GM12878 (cell line): ENCODE measurements around the gene ENSA. TPM values are rescaled to one million over a fixed set of nuclear protein-coding genes. Genes with fewer than 3 reads are reported as not detected.
"Not testable (repeated sequence)": the region's sequence is repeated elsewhere in the genome, so short reads cannot be mapped to it uniquely, and the experiment has no call there.

ENCODE experiments used
- ATAC-seq: fragments of 200-7000 bp; cut with Tn5 transposase; 3 replicates; pipeline ENCODE4 v1.9.1; 2020; ENCODE audit warnings: mild to moderate bottlenecking, moderate library complexity
- BruUV-seq: library from RNA; stranded (reverse); fragments of 400-500 nt; replicated peaks from 2 replicates; lab custom pipeline; 2021; lab: Mats Ljungman, UMichigan
- CTCF ChIA-PET: fragments of 300-600 bp; sonication (Branson Sonifier 250); formaldehyde crosslinking; extraction: SDS; loops from one replicate; lab custom pipeline; 2021; ENCODE audit warnings: inconsistent platforms; lab: Yijun Ruan, JAX
- POLR2A ChIA-PET: fragments of 350-600 bp; formaldehyde crosslinking; extraction: SDS; loops from one replicate; lab custom pipeline; 2021; ENCODE audit warnings: inconsistent platforms; lab: Charles Lee
- RAD21 ChIA-PET: fragments of 300-600 bp; sonication (Branson Sonifier 250); formaldehyde crosslinking; loops from one replicate; lab custom pipeline; 2023; ENCODE audit warnings: antibody characterized with exemption; ENCODE audit not compliant: unreplicated experiment; lab: Charles Lee
- SMC1A ChIA-PET: fragments of 300-600 bp; sonication (Branson Sonifier 250); formaldehyde crosslinking; loops from one replicate; lab custom pipeline; 2023; ENCODE audit not compliant: unreplicated experiment, uncharacterized antibody; lab: Charles Lee
- DNase-seq: peaks from one replicate; pipeline ENCODE4 v3.0.0-alpha.2; 2011; ENCODE audit warnings: low read depth, low spot score
- FAIRE-seq: peaks from 3 replicates; lab custom pipeline; 2011; peaks lifted over from hg19 to GRCh38; lab: Jason Lieb, UNC
- H2AFZ ChIP-seq: 2 replicates; pipeline ENCODE4 v1.6.0; 2011; ENCODE audit warnings: low read depth, low read length, control low read depth; ENCODE audit not compliant: control insufficient read depth
- H3K27ac ChIP-seq: 2 replicates; pipeline ENCODE4 v1.5.1; 2011; ENCODE audit warnings: control low read depth; ENCODE audit not compliant: control insufficient read depth, insufficient read depth
- H3K27me3 ChIP-seq, 2 experiments: replicated peaks in 1 of 2; 2 replicates each; pipeline versions ENCODE4 v1.6.0 to v1.6.1; 2011; ENCODE audit warnings: low read length in 1 of 2; ENCODE audit not compliant: control insufficient read depth in 2 of 2, insufficient read depth in 2 of 2
- H3K36me3 ChIP-seq, 2 experiments: 2 replicates each; pipeline ENCODE4 v1.5.1; 2011; ENCODE audit warnings: low read length in 1 of 2; ENCODE audit not compliant: control insufficient read depth in 2 of 2, insufficient read depth in 2 of 2
- H3K4me1 ChIP-seq: 2 replicates; pipeline ENCODE4 v1.6.1; 2011; ENCODE audit warnings: mild to moderate bottlenecking, low read length, moderate library complexity, mixed read lengths; ENCODE audit not compliant: control insufficient read depth, insufficient read depth
- H3K4me2 ChIP-seq: 2 replicates; pipeline ENCODE4 v1.6.0; 2011; ENCODE audit warnings: control low read depth; ENCODE audit not compliant: control insufficient read depth, insufficient read depth
- H3K4me3 ChIP-seq: fragments of 200-600 bp; sonication (generic); 2 replicates; pipeline ENCODE4 v1.5.1; 2016
- H3K79me2 ChIP-seq: 2 replicates; pipeline ENCODE4 v1.6.0; 2011; ENCODE audit warnings: low read length; ENCODE audit not compliant: control insufficient read depth, insufficient read depth
- H3K9ac ChIP-seq: 2 replicates; pipeline ENCODE4 v1.8.0; 2011; ENCODE audit warnings: low read length, control low read depth, mixed read lengths; ENCODE audit not compliant: control insufficient read depth, insufficient read depth
- H3K9me3 ChIP-seq: replicated peaks from 3 replicates; pipeline ENCODE4 v1.5.1; 2011; ENCODE audit warnings: mild to moderate bottlenecking, low read length; ENCODE audit not compliant: control insufficient read depth, insufficient read depth
- H4K20me1 ChIP-seq: 2 replicates; pipeline ENCODE4 v1.6.0; 2011; ENCODE audit not compliant: control insufficient read depth, insufficient read depth
- BCL3 ChIP-seq: IDR thresholded peaks from 2 replicates; pipeline ENCODE4 v1.6.1; 2011; ENCODE audit warnings: borderline replicate concordance, low read depth, mild to moderate bottlenecking, moderate library complexity, low read length; ENCODE audit not compliant: insufficient read depth, poor library complexity, severe bottlenecking
- E2F4 ChIP-seq: IDR thresholded peaks from 2 replicates; pipeline ENCODE4 v1.6.1; 2012; ENCODE audit warnings: low read depth, low read length, improper control_type of control experiment
- MEF2B ChIP-seq: fragments of 450-650 bp; IDR thresholded peaks from 2 replicates; pipeline ENCODE4 v1.6.1; 2018; ENCODE audit warnings: mild to moderate bottlenecking, moderate library complexity; ENCODE audit not compliant: partially characterized antibody, poor library complexity, severe bottlenecking
- MTA2 ChIP-seq: fragments of 450-650 bp; IDR thresholded peaks from 2 replicates; pipeline ENCODE4 v1.6.1; 2016; ENCODE audit warnings: low read depth, mild to moderate bottlenecking, moderate library complexity
- MYB ChIP-seq: fragments of 150-350 bp; IDR thresholded peaks from 2 replicates; pipeline ENCODE4 v1.6.1; 2014; ENCODE audit warnings: mild to moderate bottlenecking, low read depth, low read length, borderline replicate concordance
- PML ChIP-seq: IDR thresholded peaks from 2 replicates; pipeline ENCODE4 v1.6.1; 2012; ENCODE audit warnings: low read length, inconsistent platforms
- RUNX3 ChIP-seq: IDR thresholded peaks from 2 replicates; pipeline ENCODE4 v1.6.1; 2012; ENCODE audit warnings: low read length, inconsistent platforms
- STAT1 ChIP-seq: fragments of 450-650 bp; conservative IDR thresholded peaks from 2 replicates; pipeline ENCODE4 v1.6.1; 2014; ENCODE audit warnings: antibody characterized with exemption, mild to moderate bottlenecking
- WRNIP1 ChIP-seq: IDR thresholded peaks from 2 replicates; pipeline ENCODE4 v1.6.1; 2011; ENCODE audit warnings: low read depth, low read length, improper control_type of control experiment, borderline replicate concordance
- ZBTB33 ChIP-seq: fragments of 450-650 bp; IDR thresholded peaks from 2 replicates; pipeline ENCODE4 v1.6.1; 2017; ENCODE audit warnings: mild to moderate bottlenecking
- WGBS: methylation state at CpG from one replicate; pipeline ENCODE4 v1.1.6; 2016; ENCODE audit warnings: low lambda C conversion rate; ENCODE audit not compliant: insufficient replicate concordance, insufficient coverage; ENCODE audit errors: missing lambda C conversion rate; 5-methylcytosine and 5-hydroxymethylcytosine counted together
- in situ Hi-C: fragments of 300-500 bp; cut with MboI; formaldehyde crosslinking; loops from 9 replicates; pipeline ENCODE4 v1.14.3; 2018; ENCODE audit warnings: mixed read lengths
- intact Hi-C: fragments of 100-400 bp; cut with micrococcal nuclease; formaldehyde crosslinking; loops from one replicate; pipeline ENCODE4 v1.14.2; 2022; ENCODE audit not compliant: unreplicated experiment
- polyA plus RNA-seq, 11 experiments: library from polyadenylated mRNA; depleted of rRNA in 4 of 11; unstranded in 6 of 11; stranded (reverse) in 5 of 11; fragments of >200 nt; fragmentation: Nextera tagmentation in 4 of 11; fragmentation: Illumina TruSeq in 1 of 11; extraction: Ambion mirVana in 4 of 11; extraction: Trizol in 1 of 11; gene quantifications; 1 replicate in 1 of 11; 2 replicates in 10 of 11; pipeline versions ENCODE4 v1.2.1 to v1.2.3, GENCODE V29; 2011 to 2016; ENCODE audit warnings: inconsistent platforms in 2 of 11, missing spikeins in 2 of 11, low read depth in 1 of 11
- total RNA-seq, 4 experiments: library from RNA; depleted of rRNA in 3 of 4; stranded (reverse); fragments of >200 nt in 3 of 4; fragmentation: Illumina TruSeq in 1 of 4; extraction: Trizol in 1 of 4; gene quantifications; 2 replicates each; pipeline versions ENCODE4 v1.2.1 to v1.2.3, GENCODE V29; 2013 to 2021

ENSA gene
- total and polyA plus RNA-seq, 10 of the 15 experiments (the other 5 are each of a cell fraction or from before 2014, with no cell fraction given): 56.1 to 605 (median 143) TPM

- BruUV-seq, H3K27ac ChIP-seq, H2AFZ ChIP-seq, ATAC-seq, POLR2A ChIA-PET, H3K4me1 ChIP-seq, FAIRE-seq, in situ Hi-C loops, intact Hi-C loops, H3K36me3 ChIP-seq, H3K79me2 ChIP-seq, H3K4me3 ChIP-seq, H3K9me3 ChIP-seq, H3K4me2 ChIP-seq, RAD21 ChIA-PET, DNase-seq, SMC1A ChIA-PET, H4K20me1 ChIP-seq, H3K27me3 ChIP-seq, H3K9ac ChIP-seq: not testable (repeated sequence)
- WGBS: 69% methylated on average over 14 of the region's 17 CpGs
- CTCF ChIA-PET: interaction anchor here (1.0 kb wide), 1 partner anchor 234 kb away, joined by 3 read pairs; no protein-coding TSS in a partner anchor
Measured at GRCh38 chr1:150634839-150635622, 5.6 kb upstream of the ENSA start.

GRCh38 chr1:150628766-150629114 is 672 bp downstream of the ENSA start:
- POLR2A ChIA-PET: interaction anchor here (0.5 to 3.4 kb wide), 18 partner anchors 9 to 442 kb away, joined by 3 to 41 read pairs (median 4); partner anchors contain the start of genes GOLPH3L, MCL1 and MINDY1
- WGBS: under 1% methylated on average over 9 of the region's 9 CpGs
- Histone ChIP-seq H3K79me2 (peaks cover 36% of the 10 kb centered on the region), H3K9ac (peak overlapping the region; percentile 91), H3K4me2 (peak overlapping the region; percentile 91), H3K27me3 (no peaks in the 10 kb centered on the region), H4K20me1 (no peaks in the 10 kb centered on the region), H2AFZ (peak overlapping the region; percentile 95), H3K4me3 (peak overlapping the region; percentile 81), H3K36me3 (peaks cover 0 to 19% of the 10 kb centered on the region in 2 experiments), H3K4me1 (peaks cover 10% of the 10 kb centered on the region), H3K27ac (peak overlapping the region; percentile 97), H3K9me3 (no peaks in the 10 kb centered on the region)
- TF ChIP-seq MTA2 (0 out of 2 replicates have a peak, but pooled peaks have one; percentile 45), ZBTB33 (no peak), PML (peak; percentile 51; the same call in 1 of the 2 replicates), BCL3 (no peak), MEF2B (peak; percentile 37), STAT1 (no peak), RUNX3 (peak; percentile 7; the same call in 1 of the 2 replicates), MYB (no peak), E2F4 (no peak), WRNIP1 (0 out of 2 replicates have a peak, but pooled peaks have one; percentile 19)
- intact Hi-C loops (loop anchor here (1.0 to 10.0 kb wide), 6 partner anchors 49 to 346 kb away; partner anchors contain the start of genes CERS2, CTSS, MCL1 and SETDB1), in situ Hi-C loops (no loop called here)
- ATAC-seq (no peak), DNase-seq (no peak), FAIRE-seq (no peak)
- CTCF ChIA-PET: interaction anchor here (0.9 to 5.3 kb wide), 12 partner anchors 8 to 366 kb away, joined by 3 to 95 read pairs (median 5); partner anchors contain the start of genes GOLPH3L and MCL1
- SMC1A ChIA-PET: interaction anchor here (1.4 to 5.6 kb wide), 7 partner anchors 16 to 175 kb away, joined by 3 to 61 read pairs (median 11); partner anchors contain the start of genes FALEC, GOLPH3L and MCL1
- BruUV-seq: TSS peak; percentile 65
- RAD21 ChIA-PET: interaction anchor here (0.9 to 6.2 kb wide), 11 partner anchors 49 to 297 kb away, joined by 3 to 90 read pairs (median 5); partner anchors contain the start of genes GOLPH3L, MCL1 and SETDB1
